Gastroesophageal sphincter (tissue), 3 donors: ENCODE data around the gene CNTNAP2.
"Not testable (repeated sequence)": the region's sequence is repeated elsewhere in the genome, so short reads cannot be mapped to it uniquely, and the experiment has no call there.

Source experiments
- POLR2A ChIP-seq, 2 donors: fragments of 450-650 bp; IDR thresholded peaks; one replicate each; pipeline ENCODE4 v1.6.1; 2017; ENCODE audit warnings: antibody characterized with exemption in 2 of 2, mild to moderate bottlenecking in 2 of 2, moderate library complexity in 1 of 2
- POLR2AphosphoS5 ChIP-seq: sonication (generic); formaldehyde crosslinking; IDR thresholded peaks from one replicate; pipeline ENCODE4 v1.6.1; 2017; ENCODE audit warnings: antibody characterized with exemption
- TF ChIP-seq, protein P1 (sequence below), 4 experiments: fragments of 200-600 bp in 2 of 4; fragments of 450-650 bp in 2 of 4; sonication (generic) in 1 of 4; IDR thresholded peaks; one replicate each; pipeline ENCODE4 v1.5.1; 2017 to 2019; ENCODE audit warnings: antibody characterized with exemption in 4 of 4, mild to moderate bottlenecking in 2 of 4, moderate library complexity in 2 of 4

DNA sequence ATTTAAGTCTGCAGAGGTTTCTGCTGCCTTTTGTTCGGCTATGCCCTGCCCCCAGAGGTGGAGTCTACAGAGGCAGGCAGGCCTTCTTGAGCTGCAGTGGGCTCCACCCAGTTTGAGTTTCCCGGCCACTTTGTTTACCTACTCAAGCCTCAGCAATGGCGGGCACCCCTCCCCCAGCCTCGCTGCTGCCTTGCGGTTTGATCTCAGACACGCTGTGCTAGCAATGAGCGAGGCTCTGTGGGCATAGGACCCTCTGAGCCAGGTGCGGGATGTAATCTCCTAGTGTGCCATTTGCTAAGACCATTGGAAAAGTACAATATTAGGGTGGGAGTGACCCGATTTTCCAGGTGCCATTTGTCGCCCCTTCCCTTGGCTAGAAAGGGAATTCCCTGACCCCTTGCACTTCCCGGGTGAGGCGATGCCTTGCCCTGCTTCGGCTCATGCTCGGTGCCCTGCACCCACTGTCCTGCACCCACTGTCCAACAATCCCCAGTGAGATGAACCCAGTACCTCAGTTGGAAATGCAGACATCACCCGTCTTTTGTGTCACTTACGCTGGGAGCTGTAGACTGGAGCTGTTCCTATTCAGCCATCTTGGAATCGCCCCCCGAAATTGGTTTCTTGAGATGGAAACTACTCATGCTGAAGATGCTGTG is 1621.1 kb downstream of the CNTNAP2 start:
- not testable (repeated sequence) for TF ChIP-seq POLR2AphosphoS5; POLR2A (IDR thresholded peaks at IDR 0.05)
- TF ChIP-seq, protein P1, sequence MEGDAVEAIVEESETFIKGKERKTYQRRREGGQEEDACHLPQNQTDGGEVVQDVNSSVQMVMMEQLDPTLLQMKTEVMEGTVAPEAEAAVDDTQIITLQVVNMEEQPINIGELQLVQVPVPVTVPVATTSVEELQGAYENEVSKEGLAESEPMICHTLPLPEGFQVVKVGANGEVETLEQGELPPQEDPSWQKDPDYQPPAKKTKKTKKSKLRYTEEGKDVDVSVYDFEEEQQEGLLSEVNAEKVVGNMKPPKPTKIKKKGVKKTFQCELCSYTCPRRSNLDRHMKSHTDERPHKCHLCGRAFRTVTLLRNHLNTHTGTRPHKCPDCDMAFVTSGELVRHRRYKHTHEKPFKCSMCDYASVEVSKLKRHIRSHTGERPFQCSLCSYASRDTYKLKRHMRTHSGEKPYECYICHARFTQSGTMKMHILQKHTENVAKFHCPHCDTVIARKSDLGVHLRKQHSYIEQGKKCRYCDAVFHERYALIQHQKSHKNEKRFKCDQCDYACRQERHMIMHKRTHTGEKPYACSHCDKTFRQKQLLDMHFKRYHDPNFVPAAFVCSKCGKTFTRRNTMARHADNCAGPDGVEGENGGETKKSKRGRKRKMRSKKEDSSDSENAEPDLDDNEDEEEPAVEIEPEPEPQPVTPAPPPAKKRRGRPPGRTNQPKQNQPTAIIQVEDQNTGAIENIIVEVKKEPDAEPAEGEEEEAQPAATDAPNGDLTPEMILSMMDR (IDR thresholded peaks at IDR 0.05) = not testable (repeated sequence)
